H1 (cell line): ENCODE measurements around the gene TCHP. TPM values are rescaled to one million over a fixed set of nuclear protein-coding genes. Genes with fewer than 3 reads are reported as not detected.

Experiments
- ASH2L ChIP-seq: fragments of 200-600, 300-600 bp; sonication (generic); IDR thresholded peaks from one replicate; pipeline ENCODE4 v1.7.1; 2017; ENCODE audit warnings: low read length
- CHD7 ChIP-seq: fragments of 300-600 bp; sonication (generic); IDR thresholded peaks from 2 replicates; pipeline ENCODE4 v1.7.1; 2012; ENCODE audit warnings: low read length, moderate library complexity, mild to moderate bottlenecking, inconsistent platforms; ENCODE audit not compliant: insufficient replicate concordance
- CREB1 ChIP-seq: IDR thresholded peaks from 2 replicates; pipeline ENCODE4 v1.6.1; 2012; ENCODE audit warnings: inconsistent platforms
- FOSL1 ChIP-seq: IDR thresholded peaks from 2 replicates; pipeline ENCODE4 v1.6.1; 2011; ENCODE audit warnings: mild to moderate bottlenecking, low read depth, low read length, moderate library complexity; ENCODE audit not compliant: insufficient read depth
- HDAC6 ChIP-seq: IDR thresholded peaks from one replicate; pipeline ENCODE4 v1.7.1; 2012; ENCODE audit warnings: low read depth, mild to moderate bottlenecking, inconsistent platforms, low read length, moderate library complexity
- MAX ChIP-seq: IDR thresholded peaks from 2 replicates; pipeline ENCODE4 v1.6.1; 2012; ENCODE audit warnings: inconsistent platforms
- NANOG ChIP-seq: IDR thresholded peaks from 2 replicates; pipeline ENCODE4 v1.6.1; 2011; ENCODE audit warnings: low read length, low read depth, mild to moderate bottlenecking, inconsistent platforms; ENCODE audit not compliant: insufficient read depth, poor library complexity, severe bottlenecking
- RFX5 ChIP-seq: IDR thresholded peaks from 2 replicates; pipeline ENCODE4 v1.6.1; 2011; ENCODE audit warnings: low read depth, low read length, improper control_type of control experiment, borderline replicate concordance
- RNF2 ChIP-seq: fragments of 200-900, 300-1000 bp; sonication (generic); IDR thresholded peaks from 2 replicates; pipeline ENCODE4 v1.7.1; 2016; ENCODE audit warnings: borderline replicate concordance, low read depth, mild to moderate bottlenecking, antibody characterized with exemption, low read length; ENCODE audit not compliant: poor library complexity, severe bottlenecking; ENCODE audit errors: missing control alignments
- TCF12 ChIP-seq: IDR thresholded peaks from 2 replicates; pipeline ENCODE4 v1.6.1; 2011; ENCODE audit warnings: low read depth, mild to moderate bottlenecking, low read length
- YY1 ChIP-seq: IDR thresholded peaks from 2 replicates; pipeline ENCODE4 v1.6.1; 2011; ENCODE audit warnings: low read depth, mild to moderate bottlenecking, low read length
- polyA plus RNA-seq, 7 experiments: library from polyadenylated mRNA; depleted of rRNA in 3 of 7; stranded (reverse) in 5 of 7; unstranded in 2 of 7; fragments of >200 nt in 5 of 7; fragments of 200-250 nt in 2 of 7; gene quantifications; 1 replicate in 5 of 7; 2 replicates in 1 of 7; 4 replicates in 1 of 7; pipeline versions ENCODE4 v1.2.1 to v1.2.3, GENCODE V29; 2011 to 2013; ENCODE audit warnings: missing spikeins in 2 of 7, mixed read lengths in 2 of 7
- total RNA-seq: library from RNA; stranded (reverse); fragmentation: NEBNext Ultra II Directional; extraction: Animal tissue kit (Norgen Biotek cat#: 25700); gene quantifications from 2 replicates; pipeline ENCODE4 v1.2.1, GENCODE V29; 2021

Gene TCHP
- total and polyA plus RNA-seq, 2 of the 8 experiments (the other 6 are each of a cell fraction or from before 2014, with no cell fraction given): 2.8 to 4.5 TPM

- TF ChIP-seq CHD7: no peak
- no peak for TF ChIP-seq YY1
- no peak for TF ChIP-seq MAX
- no peak for TF ChIP-seq ASH2L
- no peak for TF ChIP-seq RNF2
- no peak for TF ChIP-seq NANOG
- TF ChIP-seq HDAC6: no peak
- no peak for TF ChIP-seq RFX5
- TF ChIP-seq FOSL1: no peak
- no peak for TF ChIP-seq TCF12
- no peak for TF ChIP-seq CREB1
Measured at GRCh38 chr12:109920261-109920780, 20.2 kb downstream of the TCHP start (continued).
